ENCODE results near the gene PCDH17. TPM values are rescaled to one million over a fixed set of nuclear protein-coding genes. Genes with fewer than 3 reads are reported as not detected.

The PCDH17 gene, protein sequence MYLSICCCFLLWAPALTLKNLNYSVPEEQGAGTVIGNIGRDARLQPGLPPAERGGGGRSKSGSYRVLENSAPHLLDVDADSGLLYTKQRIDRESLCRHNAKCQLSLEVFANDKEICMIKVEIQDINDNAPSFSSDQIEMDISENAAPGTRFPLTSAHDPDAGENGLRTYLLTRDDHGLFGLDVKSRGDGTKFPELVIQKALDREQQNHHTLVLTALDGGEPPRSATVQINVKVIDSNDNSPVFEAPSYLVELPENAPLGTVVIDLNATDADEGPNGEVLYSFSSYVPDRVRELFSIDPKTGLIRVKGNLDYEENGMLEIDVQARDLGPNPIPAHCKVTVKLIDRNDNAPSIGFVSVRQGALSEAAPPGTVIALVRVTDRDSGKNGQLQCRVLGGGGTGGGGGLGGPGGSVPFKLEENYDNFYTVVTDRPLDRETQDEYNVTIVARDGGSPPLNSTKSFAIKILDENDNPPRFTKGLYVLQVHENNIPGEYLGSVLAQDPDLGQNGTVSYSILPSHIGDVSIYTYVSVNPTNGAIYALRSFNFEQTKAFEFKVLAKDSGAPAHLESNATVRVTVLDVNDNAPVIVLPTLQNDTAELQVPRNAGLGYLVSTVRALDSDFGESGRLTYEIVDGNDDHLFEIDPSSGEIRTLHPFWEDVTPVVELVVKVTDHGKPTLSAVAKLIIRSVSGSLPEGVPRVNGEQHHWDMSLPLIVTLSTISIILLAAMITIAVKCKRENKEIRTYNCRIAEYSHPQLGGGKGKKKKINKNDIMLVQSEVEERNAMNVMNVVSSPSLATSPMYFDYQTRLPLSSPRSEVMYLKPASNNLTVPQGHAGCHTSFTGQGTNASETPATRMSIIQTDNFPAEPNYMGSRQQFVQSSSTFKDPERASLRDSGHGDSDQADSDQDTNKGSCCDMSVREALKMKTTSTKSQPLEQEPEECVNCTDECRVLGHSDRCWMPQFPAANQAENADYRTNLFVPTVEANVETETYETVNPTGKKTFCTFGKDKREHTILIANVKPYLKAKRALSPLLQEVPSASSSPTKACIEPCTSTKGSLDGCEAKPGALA (N-terminal part only)
- total RNA-seq = 1 to 10 TPM; 2.7 to 3.1 TPM
- long read RNA-seq, full-length matches to known transcripts = 1 of 1 reads
- long read RNA-seq, partial matches to known transcripts = 0 of 1 reads
- long read RNA-seq, other reads (novel, unspliced or antisense) = 0 of 1 reads

DNA sequence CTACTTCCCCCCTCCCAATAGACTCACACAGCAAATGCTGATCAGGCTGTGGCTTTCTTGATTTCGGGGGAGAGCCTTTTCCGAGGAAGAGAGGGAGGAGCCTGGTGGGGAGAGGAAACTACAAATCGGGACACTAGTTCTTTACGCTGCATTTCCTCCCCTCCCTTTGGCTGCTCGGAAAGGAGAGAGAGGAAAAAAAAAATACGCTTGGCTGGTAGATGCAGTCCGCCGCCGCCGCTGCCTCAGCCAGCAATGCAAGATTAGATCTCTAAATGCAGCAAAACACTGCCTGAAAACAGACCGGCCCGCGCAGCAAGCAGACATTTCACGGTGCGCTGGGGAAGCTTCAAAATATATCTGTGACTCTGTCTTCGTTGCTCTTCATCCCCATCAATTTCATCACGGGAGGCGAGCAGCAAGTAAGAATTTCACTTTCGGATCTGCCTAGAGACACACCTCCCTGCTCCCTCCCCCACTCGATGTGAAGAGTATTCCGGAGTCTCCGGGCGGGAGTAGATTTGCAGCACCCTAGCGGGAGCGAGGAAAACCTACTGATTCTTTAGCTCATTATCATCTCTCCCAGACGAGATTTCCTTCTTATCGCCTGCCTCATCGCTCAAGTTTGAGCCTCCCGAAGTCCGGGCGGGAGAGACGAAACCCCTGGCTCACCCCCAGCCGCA is at the start of gene PCDH17:
PCDH17 (plus strand) TSS at position 149 of the 680 bp plus-strand sequence. CDS start 803 bp downstream, outside the sequence.
- intact Hi-C loops (cut with DNase I) = no loop called here
- peak; percentile 52 for DNase-seq
- ATAC-seq = peak; percentile 21 to 47

- intact Hi-C loops (cut with DNase I) = no loop called here
- ATAC-seq (no peak), DNase-seq (no peak)
These were observed 49.5 kb upstream of the PCDH17 start for GRCh38 chr13:57582032-57582431.

- DNase-seq (no peak), ATAC-seq (no peak)
- intact Hi-C loops (cut with DNase I) = no loop called here
These were observed 48.0 kb upstream of the PCDH17 start for GRCh38 chr13:57583529-57583928.

DNA sequence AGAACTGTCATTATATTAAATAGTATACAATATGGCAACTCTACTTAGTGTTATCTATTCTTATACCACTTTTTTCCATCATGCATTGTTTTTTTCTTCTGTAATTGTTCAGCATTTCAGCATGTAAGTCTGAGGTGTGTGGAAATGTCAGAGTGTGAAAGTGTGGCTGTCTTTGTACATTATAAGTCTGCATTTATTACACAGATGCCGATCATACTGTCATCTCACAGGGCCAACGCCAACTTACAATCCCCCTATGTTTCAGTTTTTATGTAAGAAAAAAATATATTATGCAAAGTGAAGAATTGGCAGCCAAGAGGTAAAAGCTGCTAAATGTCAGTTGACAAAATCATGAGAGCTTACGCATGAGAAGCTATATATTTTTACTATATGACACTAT is 42.9 kb upstream of the PCDH17 start:
- DNase-seq = no peak
- intact Hi-C loops (cut with DNase I) = no loop called here
- ATAC-seq = no peak

DNA sequence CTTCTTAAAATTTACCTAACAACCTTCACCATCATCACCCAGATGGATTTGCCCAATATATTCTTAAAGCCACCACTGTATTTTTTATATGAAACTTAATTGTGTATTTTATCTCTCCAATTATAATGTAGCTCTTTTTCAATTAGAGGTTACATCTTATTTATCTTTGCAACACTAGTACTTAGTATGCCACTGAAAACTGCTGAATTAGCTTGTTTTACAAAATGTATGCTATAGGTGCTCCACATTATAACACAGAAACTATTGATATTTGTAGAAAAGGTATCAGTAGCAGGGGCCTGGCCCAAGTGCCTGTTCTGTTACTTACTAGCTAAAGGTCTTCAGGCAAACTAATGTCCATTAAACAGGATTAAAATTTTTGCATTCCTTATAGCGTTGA is 35.8 kb upstream of the PCDH17 start:
- intact Hi-C loops (cut with DNase I) = no loop called here
- no peak for ATAC-seq
- DNase-seq = no peak

DNA sequence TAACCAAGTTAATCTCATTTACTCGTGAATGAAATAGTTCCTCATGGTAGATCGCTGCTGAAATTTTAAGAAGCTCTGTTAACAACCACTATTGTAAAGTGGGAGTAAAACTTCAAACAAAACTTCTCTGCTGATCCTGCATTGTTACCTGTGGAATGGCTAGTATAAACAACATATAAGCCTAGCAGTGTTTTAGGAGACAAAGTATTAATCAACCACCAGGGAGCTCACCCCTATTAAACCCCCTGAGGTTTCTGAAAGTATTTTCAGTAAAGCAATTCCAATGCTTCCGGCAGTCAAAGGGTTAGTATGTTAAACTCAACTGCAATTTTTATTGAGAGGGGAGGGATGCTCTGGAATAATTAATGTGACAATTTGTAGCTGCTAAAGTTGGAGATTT is 30.0 kb upstream of the PCDH17 start:
- intact Hi-C loops (cut with DNase I) = no loop called here

DNA sequence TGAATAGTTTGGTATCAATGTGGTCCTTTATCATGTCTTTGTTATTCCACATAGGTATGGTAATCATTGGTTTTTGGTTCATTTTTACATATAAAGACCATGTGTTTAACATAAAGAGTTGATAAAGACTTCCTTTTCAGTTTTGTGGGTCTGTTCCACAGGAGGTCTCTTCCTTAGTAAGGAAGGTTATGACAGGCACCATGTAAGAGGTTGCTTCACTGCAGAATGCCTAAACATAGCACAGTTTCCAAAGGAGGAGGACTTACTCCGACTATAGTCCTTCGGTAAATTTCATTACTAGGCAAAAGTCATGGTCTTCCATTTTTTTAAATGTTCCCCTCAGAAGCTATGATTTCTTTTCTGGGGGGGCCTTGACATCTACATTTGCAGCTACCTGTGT is 27.1 kb upstream of the PCDH17 start:
- DNase-seq = no peak
- intact Hi-C loops (cut with DNase I) = no loop called here
- ATAC-seq = no peak

More for the DNA sequence above, 30.0 kb upstream of the PCDH17 start:
- ATAC-seq (no peak), DNase-seq (no peak)

GRCh38 chr13:57611969-57612368 is 19.6 kb upstream of the PCDH17 start:
- ATAC-seq = no peak
- intact Hi-C loops (cut with DNase I) = no loop called here
- DNase-seq = no peak

DNA sequence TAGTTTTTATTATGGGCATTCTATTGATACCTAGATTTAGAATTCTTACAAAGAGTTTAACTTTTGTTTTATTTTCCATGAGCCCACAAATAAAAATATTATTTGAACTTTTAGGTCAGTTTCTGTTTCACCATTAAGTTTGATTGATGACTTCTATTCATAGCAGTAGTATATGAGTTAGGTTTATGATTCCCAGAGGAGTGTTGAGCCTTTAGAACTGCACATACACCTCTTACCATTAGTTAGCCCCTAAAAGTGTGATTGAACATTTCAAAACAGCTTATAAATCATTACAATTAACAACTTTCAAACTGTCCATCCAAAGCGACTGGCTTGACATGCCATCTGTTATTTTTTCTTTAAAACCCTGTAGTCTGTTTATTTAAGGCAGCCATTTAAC is 19.0 kb upstream of the PCDH17 start:
- DNase-seq (no peak), ATAC-seq (no peak)
- intact Hi-C loops (cut with DNase I) = no loop called here

- ATAC-seq = no peak
- intact Hi-C loops (cut with DNase I) = loop anchor here in 1 of 2 donors (2.0 to 10.0 kb wide), 5 partner anchors 233 to 1690 kb away; no protein-coding TSS in a partner anchor
- DNase-seq = no peak
These were observed 6.7 kb upstream of the PCDH17 start for GRCh38 chr13:57624565-57625435.

DNA sequence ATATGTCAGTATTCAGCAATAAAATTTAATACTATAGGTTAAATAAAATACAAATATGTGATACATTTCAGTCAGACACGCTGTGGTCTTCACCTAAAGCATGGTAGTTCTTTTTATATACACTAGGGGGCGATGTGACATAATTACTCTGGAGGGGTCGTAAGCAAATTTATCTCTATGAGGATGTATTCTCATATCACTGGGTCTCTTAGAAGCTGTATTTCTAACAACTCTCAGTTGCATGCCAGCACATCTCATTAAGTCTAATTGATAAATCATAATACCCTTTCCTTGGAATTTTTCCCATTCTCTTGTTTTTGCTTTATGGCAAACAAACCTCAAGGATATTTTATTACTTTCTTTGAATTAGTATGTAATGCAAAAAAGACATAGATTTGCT is 3.9 kb upstream of the PCDH17 start:
- intact Hi-C loops (cut with DNase I) = loop anchor here in 1 of 2 donors (5.0 to 10.0 kb wide), 4 partner anchors 230 to 1687 kb away; no protein-coding TSS in a partner anchor
- ATAC-seq = no peak
- no peak for DNase-seq

GRCh38 chr13:57629391-57629804 is 2.1 kb upstream of the PCDH17 start:
- DNase-seq (peak; percentile 25), ATAC-seq (peak in 1 of 2 donors; percentile 5)
- intact Hi-C loops (cut with DNase I) = loop anchor here in 1 of 2 donors (5.0 to 10.0 kb wide), 4 partner anchors 228 to 1685 kb away; no protein-coding TSS in a partner anchor

GRCh38 chr13:57629821-57630235 is 1.7 kb upstream of the PCDH17 start:
- intact Hi-C loops (cut with DNase I) = loop anchor here in 1 of 2 donors (5.0 to 10.0 kb wide), 4 partner anchors 227 to 1685 kb away; no protein-coding TSS in a partner anchor
- peak; percentile 84 to 85 for ATAC-seq
- DNase-seq = peak; percentile 91

- no peak for DNase-seq
- ATAC-seq = peak in 1 of 2 donors; percentile 40
- intact Hi-C loops (cut with DNase I) = no loop called here
These were observed 616 bp upstream of the PCDH17 start for GRCh38 chr13:57630661-57631595.

DNA sequence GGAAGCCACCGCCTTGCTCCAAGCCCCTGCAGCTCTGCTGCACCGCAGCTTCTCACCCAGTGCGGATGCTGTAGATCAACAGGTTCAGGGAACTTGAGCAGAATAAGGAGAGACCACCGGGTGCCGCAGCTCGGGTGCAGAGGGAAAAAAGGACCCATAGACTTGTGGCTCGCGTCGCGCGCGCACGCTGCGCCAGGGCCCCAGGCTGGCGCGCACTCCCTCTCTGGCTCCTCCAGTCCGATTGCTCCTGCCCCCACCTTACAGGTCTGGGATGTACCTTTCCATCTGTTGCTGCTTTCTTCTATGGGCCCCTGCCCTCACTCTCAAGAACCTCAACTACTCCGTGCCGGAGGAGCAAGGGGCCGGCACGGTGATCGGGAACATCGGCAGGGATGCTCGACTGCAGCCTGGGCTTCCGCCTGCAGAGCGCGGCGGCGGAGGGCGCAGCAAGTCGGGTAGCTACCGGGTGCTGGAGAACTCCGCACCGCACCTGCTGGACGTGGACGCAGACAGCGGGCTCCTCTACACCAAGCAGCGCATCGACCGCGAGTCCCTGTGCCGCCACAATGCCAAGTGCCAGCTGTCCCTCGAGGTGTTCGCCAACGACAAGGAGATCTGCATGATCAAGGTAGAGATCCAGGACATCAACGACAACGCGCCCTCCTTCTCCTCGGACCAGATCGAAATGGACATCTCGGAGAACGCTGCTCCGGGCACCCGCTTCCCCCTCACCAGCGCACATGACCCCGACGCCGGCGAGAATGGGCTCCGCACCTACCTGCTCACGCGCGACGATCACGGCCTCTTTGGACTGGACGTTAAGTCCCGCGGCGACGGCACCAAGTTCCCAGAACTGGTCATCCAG is 964 bp downstream of the PCDH17 start:
- DNase-seq (peak; percentile 24), ATAC-seq (peak in 1 of 2 donors; percentile 2)
- intact Hi-C loops (cut with DNase I) = no loop called here
